GM23248 (cell line): ENCODE results near the gene TEX26.

ENCODE experiments used
- EZH2 ChIP-seq: fragments of 200-600 bp; sonication (generic); IDR thresholded peaks from 2 replicates; pipeline ENCODE4 v1.6.1; 2018; ENCODE audit warnings: antibody characterized with exemption, mild to moderate bottlenecking; ENCODE audit not compliant: insufficient read depth, poor library complexity, severe bottlenecking
- EZH2phosphoT487 ChIP-seq: fragments of 200-600 bp; sonication (generic); IDR thresholded peaks from 2 replicates; pipeline ENCODE4 v1.6.1; 2018; ENCODE audit warnings: antibody characterized with exemption, moderate library complexity, mild to moderate bottlenecking, low read depth; ENCODE audit not compliant: insufficient read depth

DNA sequence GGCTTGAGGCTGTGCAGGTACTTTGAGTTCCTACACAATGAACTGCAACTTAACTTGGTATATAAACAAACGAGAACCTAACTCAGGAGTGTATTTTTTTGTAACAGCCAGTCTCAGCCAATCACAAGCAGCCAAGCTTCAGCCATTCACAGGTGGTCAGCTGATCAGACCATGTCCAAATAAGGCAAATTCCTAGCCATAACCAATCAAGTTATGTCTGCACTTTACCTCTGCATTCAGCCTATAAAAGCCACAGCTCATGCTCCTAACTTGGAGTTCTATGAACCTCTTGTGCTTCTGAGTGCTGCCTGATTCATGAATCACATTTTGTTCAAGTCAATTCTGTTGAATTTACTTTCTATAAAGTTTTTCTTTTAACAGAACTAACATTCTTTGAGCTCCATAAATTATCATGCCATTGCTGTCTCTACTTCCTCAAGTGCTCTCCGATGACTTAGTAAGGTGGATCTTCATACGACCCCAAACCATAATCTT, 43.2 kb upstream of the TEX26 start:
- TF ChIP-seq EZH2 = no peak
- no peak for TF ChIP-seq EZH2phosphoT487
